ENCODE data around the gene ACTN2.

ACTN2 gene

DNA sequence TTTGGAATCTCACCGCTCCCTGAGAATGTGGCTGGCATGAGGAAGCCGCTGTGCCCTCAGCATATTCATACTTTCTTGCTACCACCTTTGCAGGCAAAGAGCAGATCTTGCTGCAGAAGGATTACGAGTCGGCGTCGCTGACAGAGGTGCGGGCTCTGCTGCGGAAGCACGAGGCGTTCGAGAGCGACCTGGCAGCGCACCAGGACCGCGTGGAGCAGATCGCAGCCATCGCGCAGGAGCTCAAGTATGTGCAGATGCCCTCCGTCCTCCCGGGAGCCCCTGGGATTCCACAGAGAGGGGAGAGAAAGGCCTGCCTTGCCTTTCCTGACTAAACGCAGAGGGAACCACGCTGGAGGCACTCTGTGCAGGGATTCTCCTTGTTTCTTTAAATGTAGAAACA is 58.2 kb downstream of the ACTN2 start:
- DNase-seq, result no peak

DNA sequence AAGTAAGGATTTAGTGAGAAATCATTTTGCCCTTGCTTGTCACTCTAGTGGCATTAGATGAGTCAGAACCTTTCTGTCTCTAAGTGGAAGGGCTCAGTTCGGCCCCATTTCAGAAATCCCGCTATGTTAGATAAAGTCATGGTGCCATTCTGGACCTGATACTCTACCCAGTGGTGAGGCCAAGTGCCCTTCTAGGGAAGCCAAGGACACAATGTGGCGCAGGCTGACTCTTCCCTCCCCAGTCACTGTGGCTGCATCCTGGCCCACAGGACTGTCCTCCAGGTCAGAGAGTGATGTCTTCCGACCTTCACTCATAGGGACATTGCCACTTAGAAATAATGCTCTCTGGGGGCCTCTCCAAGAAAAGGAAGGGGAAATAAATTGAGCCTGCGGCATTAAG is 60.5 kb downstream of the ACTN2 start:
- DNase-seq, result no peak

DNA sequence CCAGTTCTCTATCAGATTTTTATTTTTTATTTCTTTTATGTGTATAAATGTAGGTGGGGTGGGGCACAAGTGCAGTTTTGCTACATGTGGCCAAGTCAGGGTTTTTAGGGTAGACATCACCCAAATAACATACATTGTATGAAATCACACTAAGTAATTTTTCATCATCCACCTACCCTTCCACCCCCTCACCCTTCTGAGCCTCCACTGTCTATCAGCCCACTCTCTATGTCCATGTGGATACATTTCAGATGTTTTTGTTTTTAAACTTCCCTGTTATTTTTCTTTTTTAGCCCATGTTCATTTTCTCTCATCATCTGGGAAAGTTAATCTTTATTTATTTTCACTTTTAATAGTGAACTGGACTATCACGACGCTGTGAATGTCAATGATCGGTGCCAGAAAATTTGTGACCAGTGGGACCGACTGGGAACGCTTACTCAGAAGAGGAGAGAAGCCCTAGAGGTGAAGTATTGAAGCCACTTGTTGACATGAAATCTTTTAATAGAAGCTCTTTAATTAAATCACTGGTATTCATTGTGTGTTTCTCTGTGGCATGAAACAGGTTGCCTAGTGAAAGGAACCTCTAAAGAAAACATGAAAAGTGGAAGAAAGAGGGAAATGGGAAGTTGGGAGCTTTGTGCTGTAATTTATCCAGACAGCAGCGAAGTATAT is 61.1 kb downstream of the ACTN2 start:
- no peak for DNase-seq

DNA sequence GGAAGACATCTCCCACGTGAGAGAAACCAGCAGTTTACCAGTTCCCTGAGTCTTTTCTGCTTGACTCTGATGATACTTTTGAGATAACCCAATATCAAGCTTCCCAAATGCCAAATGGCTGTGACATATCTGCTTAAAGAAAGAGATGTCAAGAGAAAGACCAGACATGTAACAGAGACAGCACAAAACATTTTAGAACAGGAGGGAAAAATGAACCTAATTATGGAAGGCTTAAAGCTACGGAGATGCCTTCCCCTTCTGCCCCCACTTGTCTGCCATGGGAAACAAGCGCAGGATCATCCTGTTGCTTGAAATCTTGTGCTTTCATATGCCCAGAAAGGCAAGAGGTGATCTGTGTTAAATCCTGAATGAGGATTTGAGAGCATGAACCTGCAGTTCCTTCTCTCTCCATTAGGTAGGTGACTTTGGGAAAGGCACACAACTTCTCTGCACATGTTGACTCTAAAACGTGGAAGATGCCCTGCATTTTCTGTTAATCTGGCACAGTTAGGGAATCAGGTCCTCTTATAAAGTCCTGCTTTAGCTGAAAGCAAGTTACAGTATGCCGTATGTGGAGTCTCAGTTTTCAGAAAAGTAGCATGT is 62.1 kb downstream of the ACTN2 start:
- DNase-seq, result no peak

DNA sequence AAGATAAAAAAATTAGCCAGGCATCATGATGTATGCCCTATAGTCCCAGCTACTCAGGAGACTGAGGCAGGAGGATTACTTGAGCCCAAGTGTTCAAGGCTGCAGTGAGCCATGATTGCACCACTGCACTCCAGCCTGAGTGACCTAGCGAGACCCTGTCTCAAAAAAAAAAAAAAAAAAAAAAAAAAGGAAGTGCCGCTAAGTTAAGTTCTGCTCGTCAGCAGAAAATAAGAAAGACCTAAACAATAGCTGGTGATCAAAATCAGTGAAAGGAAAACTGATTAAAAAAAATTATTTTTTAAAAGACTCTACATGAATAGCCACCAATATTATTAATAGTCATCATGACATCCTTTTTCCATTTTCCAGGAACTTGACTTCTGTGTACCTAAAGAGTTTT is 64.6 kb downstream of the ACTN2 start:
- DNase-seq, result no peak

DNA sequence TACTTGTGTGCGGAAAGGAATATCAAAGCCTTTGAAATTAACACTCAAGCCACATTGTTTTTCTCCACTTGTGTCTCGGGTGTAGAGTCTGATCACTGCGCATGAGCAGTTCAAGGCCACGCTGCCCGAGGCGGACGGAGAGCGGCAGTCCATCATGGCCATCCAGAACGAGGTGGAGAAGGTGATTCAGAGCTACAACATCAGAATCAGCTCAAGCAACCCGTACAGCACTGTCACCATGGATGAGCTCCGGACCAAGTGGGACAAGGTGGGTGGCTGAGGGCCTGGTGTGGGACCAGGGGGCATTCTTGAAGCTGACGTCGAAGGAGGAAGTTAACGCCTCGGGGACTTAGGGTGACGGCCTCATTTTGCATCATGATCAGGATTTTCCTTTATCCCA is 65.1 kb downstream of the ACTN2 start:
- DNase-seq, result no peak

DNA sequence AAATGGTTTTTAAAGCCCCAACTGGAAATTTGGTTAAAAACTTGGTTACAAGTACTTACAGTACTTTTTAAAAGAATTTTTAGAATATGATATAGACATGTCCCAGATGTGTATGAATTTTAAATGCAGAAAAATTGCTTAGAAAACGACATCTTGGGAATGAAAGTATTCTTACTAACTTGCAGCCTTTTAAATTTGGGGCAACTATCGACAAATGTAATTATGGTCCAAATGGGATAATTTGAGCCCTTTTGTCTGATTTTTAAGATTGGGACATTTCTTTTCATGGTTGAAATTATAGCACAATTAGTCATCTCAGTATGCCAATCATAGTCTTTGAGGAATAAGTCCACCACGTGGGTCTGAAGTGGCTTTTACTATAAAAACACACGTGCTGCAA is 65.6 kb downstream of the ACTN2 start:
- DNase-seq, result no peak

DNA sequence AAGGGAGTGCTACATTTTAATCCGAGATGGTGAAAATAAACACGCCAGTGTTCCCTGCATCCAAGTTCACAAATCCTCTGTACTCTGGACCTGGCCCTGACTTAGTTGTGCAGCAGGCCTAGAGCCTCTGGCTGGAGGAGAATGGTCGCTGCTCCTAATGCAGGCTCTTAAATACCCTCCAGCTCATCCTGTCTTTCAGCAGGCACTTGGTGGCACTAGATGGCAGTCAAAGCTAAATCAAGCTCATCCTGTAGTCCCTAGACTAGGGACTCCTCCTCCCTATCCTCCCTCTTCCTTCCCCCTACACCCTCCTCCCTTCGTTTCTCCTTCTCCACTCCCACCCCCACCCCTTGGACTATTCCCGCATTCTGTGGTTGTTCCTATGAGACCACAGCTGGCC is 67.2 kb downstream of the ACTN2 start:
- DNase-seq, result peak; percentile 79

DNA sequence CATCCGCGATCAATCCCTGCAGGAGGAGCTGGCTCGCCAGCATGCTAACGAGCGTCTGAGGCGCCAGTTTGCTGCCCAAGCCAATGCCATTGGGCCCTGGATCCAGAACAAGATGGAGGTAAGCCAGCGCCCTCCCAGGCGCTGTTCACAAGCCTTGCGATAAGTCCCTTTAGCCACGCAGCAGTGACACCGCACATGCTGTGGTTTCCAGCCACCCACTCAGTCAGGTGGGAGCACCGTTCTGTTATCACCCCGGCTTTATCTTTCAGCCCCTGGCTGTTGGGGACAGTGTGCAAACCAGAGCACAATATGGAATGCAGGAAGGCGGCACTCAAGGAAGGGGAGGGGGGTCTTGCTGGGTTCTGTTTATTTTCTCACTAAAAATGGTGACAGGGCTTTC is 67.7 kb downstream of the ACTN2 start:
- peak; percentile 71 for DNase-seq

DNA sequence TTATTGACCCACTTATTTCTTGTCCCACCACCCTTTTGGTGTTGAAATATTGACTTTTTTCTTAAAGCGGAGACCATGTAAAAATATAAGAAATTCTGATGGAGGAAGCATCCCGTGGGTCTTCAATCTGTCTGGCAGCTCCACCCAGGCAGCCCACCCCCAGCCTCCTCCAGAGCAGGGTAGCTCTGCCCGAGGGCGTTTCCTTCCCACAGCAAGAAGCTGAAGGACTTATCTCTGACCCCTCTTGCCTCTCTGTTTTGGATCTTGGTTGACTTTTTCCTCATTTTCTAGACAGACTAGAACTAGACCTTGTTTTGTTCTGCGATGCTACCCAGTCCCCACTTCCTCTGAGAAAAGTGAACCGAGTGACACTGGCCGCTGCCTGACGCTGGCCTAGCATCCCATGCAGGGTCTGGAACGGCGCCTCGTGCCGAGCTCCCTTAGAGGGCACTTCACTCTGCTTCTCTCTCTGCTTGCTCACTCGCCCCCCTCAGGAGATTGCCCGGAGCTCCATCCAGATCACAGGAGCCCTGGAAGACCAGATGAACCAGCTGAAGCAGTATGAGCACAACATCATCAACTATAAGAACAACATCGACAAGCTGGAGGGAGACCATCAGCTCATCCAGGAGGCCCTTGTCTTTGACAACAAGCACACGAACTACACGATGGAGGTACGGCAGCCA is 68.4 kb downstream of the ACTN2 start:
- peak; percentile 65 for DNase-seq

DNA sequence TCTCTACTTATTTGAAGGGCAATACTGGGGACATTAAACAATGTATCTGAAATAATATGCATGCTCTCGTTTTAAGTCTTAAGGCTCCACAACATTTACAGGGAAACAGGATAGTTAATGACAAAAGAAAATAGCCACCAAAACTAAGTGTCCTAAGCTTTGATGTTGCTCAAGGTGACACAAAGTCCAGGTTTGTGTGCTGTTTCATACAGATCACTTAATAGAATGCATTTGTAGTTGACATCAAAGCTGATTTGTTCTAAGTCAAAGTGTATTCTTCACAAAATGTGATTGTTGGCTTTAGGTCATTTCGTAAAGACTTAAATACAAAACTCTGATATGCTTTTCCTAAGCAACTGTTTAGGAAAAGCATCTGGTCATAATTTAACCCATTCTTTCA is 71.3 kb downstream of the ACTN2 start:
- no peak for DNase-seq

DNA sequence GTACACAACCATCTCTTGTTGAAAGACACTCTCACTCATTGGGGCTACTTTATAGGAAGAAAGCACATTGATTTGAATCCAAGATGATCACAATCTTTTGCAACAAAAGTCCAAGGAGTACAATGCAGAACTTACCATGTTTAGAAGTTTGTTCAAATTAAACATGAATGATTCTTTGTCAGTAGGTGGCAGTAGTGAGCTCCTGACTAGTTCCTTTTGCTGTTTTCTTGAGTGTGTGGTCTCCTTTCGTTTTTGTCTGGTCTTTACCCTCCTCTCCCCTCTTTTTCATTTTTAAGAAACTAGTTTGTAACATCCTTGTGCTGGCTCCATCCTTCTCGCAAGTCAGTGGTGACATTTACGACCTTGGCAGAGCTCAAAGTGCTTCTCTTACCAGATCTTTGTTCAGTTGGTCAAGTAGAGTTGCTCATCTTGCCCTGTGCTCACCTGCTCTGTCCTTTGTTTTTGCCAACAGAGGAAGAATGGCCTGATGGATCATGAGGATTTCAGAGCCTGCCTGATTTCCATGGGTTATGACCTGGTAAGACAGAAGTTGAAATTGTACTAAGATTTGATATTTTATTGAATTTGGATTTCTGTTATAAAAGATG is 73.1 kb downstream of the ACTN2 start:
- DNase-seq, result no peak

DNA sequence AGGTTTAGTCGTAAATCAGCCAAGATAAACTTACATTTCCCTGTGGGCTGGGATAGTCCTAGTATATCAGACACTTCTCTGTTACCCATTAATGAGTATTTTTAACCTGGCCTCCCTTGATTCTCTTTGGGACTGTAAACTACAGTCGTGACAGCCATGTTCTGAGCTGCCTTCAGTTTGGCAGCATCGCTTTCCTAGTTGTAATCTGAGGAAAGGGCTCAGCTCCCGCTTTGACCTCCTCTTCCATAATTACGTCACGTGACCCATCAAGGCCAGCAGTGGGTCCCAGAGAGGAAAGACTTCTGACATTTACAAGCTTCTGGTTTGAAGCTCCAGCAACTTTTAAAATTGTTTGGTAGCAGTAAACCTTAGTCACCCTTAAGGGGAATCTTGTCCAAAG is 74.2 kb downstream of the ACTN2 start:
- no peak for DNase-seq

DNA sequence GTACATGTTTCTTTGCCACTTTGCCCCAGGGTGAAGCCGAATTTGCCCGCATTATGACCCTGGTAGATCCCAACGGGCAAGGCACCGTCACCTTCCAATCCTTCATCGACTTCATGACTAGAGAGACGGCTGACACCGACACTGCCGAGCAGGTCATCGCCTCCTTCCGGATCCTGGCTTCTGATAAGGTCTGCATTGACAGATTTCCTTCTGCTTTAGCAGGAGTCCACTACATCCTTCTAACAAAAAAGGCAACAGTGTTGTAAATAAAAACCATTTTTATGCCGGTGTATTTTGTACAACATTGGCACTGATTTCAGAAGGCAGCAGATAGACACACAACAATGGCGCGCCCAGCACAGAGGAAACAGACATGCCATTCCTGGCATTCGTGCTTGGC is 74.7 kb downstream of the ACTN2 start:
- DNase-seq, result no peak

DNA sequence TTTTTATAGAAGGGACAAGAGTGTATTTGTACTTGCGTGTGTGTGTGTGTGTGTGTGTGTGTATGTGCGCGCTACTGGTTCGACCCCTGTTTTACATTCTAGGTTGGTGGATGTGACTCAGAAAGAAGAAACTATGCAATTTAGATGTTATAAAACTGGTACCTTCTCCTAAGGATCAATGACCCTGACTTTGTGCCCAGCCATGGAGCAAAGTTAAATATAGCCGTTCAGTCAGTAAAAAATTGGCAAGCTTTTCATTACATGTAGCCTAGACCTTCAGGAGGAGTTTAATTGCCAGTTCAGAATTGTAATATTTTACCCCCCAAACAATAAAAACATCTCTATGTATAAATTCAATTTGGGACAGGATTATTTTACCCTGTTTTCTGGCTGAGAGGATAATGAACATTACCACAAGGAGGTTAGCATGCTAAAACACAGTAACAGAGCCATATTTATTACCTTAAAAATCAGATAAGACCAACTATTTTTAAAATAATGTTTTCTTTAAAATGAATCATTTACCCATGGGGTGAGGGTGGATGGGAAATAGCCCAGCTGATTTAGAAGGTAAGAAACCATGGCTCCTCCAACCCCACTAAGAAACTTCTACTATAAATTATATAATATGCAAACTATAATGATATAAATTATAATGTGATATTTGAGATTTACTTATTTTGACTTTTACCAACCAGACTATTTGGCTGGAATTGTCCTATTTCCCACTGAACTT is 75.3 kb downstream of the ACTN2 start:
- no peak for DNase-seq

DNA sequence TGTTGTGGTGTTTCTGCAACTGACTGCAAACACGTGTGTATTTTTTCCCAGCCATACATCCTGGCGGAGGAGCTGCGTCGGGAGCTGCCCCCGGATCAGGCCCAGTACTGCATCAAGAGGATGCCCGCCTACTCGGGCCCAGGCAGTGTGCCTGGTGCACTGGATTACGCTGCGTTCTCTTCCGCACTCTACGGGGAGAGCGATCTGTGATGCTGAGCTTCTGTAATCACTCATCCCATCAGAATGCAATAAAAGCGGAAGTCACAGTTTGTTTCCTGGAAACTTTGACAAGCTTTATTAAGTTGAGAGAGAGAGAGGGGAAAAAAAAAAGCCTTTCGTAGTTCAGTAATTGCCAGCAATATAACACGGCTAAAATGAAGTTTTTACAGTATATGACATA is 76.1 kb downstream of the ACTN2 start:
- no peak for DNase-seq

DNA sequence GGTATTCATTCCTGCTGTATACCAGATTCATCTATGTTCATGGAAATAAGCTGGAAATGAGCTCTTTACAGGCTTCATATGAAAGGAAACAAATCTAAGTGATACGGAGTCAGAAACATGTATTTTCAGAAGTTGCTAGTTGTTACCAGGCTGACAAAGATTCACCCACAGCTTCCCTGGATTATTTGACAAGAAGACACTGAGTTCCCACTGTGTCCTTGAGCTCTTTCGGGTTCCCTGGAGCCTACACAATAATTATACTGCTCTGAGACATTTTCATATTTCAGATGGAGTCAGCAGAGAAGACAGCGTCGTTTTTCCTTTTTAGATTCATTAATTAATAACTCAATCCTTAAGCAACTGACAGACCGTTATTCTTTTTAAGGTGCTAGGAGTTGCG is 79.5 kb downstream of the ACTN2 start:
- DNase-seq, result no peak

DNA sequence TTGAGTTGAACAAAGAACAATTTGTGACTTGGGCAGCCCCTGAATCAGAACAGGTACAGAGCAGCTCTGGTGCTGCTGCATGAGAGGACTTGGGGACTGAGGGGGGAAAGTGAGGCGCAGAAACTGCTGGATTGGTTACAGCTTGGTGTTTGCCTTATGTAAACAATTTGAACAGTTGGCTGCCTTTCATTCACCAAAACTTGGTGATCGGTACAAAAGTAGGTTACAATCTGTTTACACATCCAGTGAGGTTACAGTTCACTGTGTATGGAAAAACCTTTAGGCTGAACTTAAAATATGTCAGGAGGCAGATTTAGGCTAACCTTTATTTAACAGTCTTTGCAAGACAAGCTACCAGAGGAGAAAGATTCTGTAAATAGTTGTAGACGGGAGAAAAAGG is 80.2 kb downstream of the ACTN2 start:
- no peak for DNase-seq

DNA sequence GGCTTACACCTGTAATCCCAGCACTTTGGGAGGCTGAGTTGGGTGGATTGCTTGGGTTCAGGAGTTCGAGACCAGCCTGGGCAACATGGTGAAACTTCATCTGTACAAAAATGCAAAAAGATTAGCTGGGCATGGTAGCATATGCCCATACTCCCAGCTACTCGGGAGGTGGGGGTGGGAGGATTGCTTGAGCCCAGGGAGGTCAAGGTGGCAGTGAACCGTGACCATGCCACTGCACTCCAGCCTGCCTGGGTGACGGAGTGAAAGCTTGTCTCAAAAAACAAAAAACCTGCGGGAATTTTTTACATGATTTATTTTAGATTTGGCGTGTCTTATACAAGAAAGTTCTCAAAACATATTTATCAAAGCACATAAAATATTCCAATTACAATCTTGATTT is 81.0 kb downstream of the ACTN2 start:
- DNase-seq, result no peak

DNA sequence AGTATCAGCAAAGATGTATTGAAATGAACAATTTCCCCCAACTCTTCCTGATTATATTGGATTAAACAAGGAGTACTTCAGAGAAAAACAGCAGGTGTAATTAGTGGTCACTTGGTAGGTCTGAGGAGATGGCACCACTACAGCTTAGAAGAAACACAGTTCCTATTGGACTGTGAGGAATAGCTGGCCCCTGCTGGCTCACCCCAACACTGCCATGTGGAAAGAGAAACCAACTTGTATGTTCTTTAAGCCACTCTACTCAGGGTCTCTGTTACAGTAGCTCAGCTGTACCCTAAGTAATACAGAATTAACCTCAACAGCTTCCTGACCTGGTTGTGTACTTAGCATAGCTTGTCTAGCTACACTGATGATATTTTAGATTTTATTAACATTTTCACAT is 82.3 kb downstream of the ACTN2 start:
- no peak for DNase-seq

DNA sequence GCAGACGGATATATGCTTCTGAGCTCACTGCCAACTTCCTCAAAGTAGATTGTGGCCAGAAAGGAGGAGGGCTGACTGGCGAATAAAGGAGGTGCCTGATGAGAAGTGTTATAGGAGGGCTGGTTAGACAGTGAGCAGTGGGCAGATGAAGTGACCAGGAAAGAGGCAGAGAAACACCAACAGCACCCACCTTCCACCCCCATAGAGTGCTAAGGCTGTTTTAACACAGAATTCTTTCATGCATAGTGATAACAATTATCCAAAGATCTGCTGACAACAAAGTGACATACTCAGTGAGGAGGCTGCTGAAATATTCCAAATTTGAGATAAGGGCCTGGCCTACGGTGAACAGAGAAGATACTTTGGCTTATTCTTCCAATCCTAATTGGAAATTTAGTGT is 87.6 kb downstream of the ACTN2 start:
- no peak for DNase-seq

DNA sequence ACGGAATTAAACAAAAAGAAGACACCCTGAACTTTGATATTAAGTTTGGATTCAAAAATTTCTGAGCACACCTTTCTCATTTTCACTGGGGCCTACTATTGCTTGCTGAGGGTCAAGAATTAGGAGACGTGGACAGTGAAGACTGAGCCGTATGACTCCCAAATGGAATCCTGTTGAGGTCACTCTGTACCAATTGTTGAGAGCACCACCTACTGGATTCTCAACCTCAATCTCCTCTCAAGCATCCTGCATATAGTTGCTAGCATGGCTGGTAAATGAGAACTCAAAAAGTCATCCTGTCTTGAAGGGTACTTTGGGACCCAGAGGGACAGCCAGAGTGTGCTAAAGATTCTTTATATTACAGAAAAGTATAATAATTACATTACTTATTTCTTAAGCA is 88.6 kb downstream of the ACTN2 start:
- no peak for DNase-seq

DNA sequence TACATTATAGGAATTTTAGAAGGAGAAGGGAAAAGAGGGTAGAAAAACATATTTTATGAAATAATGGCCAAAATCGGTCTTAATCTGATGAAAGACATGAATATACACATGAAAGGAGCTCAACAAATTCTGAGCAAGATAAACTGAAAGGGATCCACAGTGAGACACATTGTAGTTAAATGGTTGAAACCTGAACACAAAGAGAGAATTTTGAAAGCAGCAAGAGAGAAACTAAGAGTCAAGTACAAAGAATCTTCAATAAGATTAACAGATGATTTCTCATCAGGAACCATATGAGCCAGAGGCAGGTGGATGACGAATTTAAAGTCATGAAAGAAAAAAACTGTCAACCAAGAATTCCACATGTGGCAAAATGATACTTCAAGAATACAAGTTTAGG is 93.0 kb downstream of the ACTN2 start:
- no peak for DNase-seq

DNA sequence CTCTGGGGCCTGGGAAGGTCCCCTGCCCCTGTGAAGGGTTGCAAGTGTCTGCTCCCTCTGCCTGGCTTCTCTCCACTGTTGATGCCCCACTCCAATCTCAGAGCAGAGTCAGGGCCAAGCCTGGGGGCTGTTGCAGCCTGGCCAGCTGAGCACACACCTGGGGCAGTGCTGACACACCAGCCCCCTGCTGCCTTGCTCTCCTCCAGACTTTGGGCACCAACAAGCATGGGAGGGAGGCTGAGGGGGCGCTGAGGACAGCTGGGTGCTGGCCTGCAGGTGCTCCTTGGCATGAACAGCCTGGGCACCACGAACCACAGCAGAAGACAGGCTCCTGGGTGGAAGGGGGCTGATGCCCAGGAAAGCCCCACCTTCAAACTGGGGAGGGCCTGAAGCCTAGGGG is 99.2 kb downstream of the ACTN2 start:
- no peak for DNase-seq
